GM23248 (cell line): ENCODE data around the gene MBP.

Source experiments
- EZH2 ChIP-seq: fragments of 200-600 bp; sonication (generic); IDR thresholded peaks from 2 replicates; pipeline ENCODE4 v1.6.1; 2018; ENCODE audit warnings: antibody characterized with exemption, mild to moderate bottlenecking; ENCODE audit not compliant: insufficient read depth, poor library complexity, severe bottlenecking
- EZH2phosphoT487 ChIP-seq: fragments of 200-600 bp; sonication (generic); IDR thresholded peaks from 2 replicates; pipeline ENCODE4 v1.6.1; 2018; ENCODE audit warnings: antibody characterized with exemption, moderate library complexity, mild to moderate bottlenecking, low read depth; ENCODE audit not compliant: insufficient read depth

DNA sequence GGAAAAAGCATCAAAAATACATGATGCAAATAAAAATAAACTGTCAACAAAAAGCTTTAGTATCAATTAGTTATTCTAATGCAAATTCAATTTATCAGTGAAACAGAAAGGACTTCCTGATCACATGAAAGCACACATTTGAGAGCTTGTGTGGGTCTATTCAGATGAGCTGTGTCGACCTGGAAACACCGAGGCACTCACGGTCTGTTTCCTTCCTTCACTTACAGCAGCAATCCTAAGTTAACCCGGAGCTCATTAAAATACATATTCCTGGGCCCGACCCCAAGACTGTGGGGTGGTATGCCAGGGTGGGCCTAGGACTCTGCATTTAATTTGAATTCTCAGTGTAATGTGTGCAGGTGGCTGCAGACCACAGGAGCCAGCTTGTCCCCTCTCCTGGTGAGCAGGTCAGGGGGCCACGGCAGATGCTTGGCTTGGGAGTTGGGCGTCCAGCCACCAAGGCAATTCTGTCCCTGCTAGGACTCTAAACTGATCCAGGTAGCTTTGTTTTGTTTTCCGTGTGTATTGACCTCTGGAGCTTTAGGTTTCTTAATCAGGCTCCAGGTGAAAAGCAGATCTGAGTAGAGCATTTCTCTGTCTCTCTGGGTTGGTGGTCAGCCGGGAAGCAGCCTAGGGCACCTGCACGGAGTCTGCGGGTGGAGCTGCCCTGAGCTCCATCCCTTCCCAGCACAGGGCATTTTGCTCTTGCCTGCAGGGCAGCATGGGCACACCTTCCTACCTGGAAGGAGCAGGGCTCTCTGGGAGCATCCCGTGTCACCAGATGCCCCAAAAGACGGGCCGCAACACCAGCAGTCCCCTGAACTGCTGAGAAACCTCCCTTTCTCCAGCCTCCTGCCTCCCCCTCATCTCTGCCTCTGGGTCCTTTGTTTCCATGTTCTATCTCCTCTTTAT lies 9.0 kb downstream of the MBP start:
- no peak for TF ChIP-seq EZH2
- no peak for TF ChIP-seq EZH2phosphoT487
